Left hindlimb (tissue), 1 donor: Measurements from ENCODE around the gene METTL26.

Experiments
- DNase-seq: peaks from one replicate; pipeline ENCODE4 v3.0.0-alpha.2; 2018

METTL26 gene

GRCh38 chr16:636206-637080, at the start of gene METTL26:
METTL26 (minus strand) TSS chr16:636305; CDS start chr16:636290, 15 bp downstream.
- DNase-seq: peak; percentile 95

GRCh38 chr16:684961-685696, 49.0 kb upstream of the METTL26 start:
- DNase-seq: no peak

DNA sequence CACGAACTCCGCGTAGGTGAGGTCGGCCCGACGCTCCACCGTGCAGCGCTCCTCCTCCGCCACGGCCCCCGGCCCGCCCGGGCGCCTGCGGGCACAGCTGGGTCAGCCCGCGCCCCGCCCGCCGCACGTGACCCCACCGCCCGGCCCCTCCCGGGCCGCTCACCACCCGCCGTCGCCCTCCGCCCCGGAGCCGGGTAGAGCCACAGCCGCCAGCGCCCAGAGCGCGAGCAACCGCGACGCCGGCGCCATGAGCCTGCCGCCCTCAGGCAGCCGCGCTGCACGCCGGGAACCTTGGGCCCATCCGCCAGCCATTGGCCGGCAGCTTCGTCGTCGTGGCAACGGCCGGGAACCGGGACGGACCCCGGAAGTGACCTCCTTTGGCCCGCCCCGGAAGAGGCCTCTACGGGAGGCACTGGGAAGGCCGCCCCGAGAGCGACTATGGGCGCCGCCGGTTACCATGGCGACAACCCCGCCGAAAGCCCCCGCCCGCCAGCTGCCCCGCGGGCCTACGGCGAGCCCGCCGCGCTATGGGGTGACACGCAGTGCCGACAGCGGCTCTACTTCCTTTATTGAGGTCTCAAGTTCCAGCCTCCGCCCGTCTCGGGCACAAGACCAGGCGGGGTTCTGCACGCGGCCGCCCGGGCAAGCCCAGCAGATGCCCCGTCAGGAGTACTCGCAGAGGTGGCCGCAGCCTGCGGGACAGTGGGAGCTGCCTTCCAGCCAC, 48.1 kb upstream of the METTL26 start, which contains the start of gene JMJD8:
Gene JMJD8, minus strand, starts transcription at position 264 of the 724 bp plus-strand sequence. Its CDS starts 15 bp downstream, at position 249.
- DNase-seq: peak; percentile 97

DNA sequence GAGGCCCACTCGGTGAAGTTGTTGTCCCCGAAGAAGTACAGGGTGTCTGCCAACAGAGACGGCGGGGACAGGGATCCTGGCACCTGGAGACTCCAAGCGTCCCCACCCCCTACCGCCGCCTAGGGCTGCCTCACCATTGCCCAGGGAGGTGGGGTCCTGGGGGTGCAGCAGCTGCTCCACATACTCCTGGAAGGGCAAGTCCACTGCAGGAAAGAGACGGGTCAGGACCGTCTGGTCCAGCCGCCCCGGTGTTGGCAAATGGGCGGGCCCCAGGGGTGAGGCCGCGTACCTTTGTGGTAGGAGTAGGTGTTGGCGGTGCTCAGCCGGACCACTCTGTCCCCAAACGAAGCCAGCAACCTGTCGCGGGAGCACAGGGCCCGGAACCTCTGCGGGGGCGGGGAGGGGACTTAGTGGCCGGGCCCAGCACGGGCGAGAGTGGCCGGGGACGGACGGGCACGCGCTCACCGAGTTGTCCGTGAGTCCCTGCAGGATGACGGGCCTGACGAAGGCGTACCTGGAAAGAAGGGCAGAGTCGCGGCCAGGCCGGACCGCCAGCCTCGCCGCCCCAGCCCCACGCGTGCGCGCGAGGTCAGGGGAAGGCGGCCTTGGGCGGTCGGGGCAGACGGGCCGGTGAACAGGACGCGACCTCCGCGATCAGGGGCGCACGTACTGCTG, 47.4 kb upstream of the METTL26 start:
- no peak for DNase-seq

DNA sequence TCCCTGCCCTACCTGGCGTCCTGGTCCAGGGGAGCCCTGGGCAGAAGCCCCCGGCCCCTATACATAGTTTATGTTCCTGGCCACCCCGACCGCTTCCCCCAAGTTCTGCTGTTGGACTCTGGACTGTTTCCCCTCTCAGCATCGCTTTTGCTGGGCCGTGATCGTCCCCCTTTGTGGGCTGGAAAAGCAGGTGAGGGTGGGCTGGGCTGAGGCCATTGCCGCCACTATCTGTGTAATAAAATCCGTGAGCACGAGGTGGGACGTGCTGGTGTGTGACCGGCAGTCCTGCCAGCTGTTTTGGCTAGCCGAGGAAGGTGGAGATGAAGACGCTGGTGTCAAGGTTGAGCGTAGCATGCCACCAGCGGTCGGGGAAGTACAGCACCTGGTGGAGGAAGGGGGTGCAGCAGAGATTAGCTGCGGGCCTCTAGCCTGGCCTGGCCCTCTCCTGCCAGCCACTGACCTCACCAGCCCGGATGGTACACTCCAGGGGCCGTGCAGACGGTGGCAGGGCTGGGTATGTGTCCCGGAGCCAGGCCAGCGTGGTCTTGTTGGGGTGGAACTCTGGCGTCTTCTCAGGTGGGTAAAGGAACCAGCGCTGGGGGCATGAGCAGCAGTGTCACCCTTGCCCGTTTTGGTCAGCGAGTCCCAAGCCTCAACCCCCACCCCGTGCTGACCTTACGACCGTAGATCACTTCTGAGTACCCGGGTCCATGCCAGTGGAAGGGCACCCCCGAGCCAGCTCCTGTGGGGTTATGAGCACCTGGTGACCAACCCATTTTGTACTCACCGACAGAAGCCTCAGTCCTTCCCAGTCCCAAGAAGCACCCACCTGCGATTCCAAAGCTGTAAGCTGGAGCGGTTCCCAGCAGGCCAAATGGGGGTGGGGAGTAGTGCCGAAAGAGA, 46.6 kb upstream of the METTL26 start:
- no peak for DNase-seq

GRCh38 chr16:681746-682427, 45.8 kb upstream of the METTL26 start:
- no peak for DNase-seq

DNA sequence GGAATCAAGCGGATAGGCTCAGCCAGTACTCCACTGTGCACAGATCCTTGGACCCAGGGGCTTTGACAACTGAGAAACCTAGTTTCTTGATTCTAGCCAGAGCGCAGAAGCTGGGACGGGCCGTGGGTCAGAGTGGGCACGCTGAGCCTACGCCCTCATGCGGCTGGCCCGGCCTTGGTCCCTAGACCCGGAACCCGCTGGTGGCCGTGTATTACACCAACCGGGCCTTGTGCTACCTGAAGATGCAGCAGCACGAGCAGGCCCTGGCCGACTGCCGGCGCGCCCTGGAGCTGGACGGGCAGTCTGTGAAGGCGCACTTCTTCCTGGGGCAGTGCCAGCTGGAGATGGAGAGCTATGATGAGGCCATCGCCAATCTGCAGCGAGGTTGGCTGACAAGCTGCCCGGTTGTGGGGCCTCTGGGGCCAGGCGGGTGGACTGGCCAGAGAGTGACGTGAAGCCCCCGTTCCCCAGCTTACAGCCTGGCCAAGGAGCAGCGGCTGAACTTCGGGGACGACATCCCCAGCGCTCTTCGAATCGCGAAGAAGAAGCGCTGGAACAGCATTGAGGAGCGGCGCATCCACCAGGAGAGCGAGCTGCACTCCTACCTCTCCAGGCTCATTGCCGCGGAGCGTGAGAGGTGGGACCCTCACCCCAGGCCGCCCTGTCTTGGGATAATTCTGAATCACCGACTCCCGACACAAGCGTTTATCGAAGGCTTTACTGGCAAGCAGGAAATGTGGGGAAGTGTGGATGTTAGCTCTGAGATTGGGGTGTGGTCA, 45.1 kb upstream of the METTL26 start:
- no peak for DNase-seq

GRCh38 chr16:680625-680945, 44.5 kb upstream of the METTL26 start:
- DNase-seq: no peak

DNA sequence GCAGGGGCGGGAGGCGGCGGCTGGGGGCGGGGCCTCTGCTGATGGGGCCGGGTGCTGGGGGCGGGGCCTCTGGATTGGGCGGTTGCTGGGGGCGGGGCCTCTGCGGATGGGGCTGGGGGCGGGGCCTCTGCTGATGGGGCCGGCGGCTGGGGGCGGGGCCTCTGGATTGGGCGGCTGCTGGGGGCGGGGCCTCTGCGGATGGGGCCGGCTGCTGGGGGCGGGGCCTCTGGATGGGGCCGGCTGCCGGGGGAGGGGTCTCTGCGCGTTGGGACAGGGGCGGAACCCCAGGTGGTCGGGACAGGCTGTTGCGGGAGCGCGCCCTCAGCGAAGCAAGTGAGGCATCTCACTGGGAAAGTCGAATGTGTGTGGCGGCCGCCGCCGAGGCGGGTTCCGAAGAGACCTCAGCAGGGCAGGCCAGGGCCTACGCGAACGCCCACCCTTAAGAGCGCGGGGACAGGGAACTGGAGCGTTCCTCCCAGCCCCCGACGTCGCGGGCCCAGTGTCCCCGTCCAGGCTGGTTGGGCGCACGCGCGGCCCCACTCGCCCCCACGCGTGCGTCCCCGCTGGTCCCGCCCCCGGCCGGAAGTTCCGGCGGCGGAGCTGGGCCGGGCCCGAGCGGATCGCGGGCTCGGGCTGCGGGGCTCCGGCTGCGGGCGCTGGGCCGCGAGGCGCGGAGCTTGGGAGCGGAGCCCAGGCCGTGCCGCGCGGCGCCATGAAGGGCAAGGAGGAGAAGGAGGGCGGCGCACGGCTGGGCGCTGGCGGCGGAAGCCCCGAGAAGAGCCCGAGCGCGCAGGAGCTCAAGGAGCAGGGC, 43.9 kb upstream of the METTL26 start, which contains the start of gene STUB1:
Gene STUB1, plus strand, starts transcription at position 597 of the 811 bp plus-strand sequence. Its CDS starts 116 bp downstream, at position 713.
- peak; percentile 95 for DNase-seq

- DNase-seq: peak; percentile 83
These were observed 43.0 kb upstream of the METTL26 start for GRCh38 chr16:678858-679813.

GRCh38 chr16:678209-678857, 42.2 kb upstream of the METTL26 start:
- no peak for DNase-seq

- DNase-seq: no peak
These were observed 41.4 kb upstream of the METTL26 start for GRCh38 chr16:677316-678190.

- DNase-seq: no peak
These were observed 40.8 kb upstream of the METTL26 start for GRCh38 chr16:676913-677312.

DNA sequence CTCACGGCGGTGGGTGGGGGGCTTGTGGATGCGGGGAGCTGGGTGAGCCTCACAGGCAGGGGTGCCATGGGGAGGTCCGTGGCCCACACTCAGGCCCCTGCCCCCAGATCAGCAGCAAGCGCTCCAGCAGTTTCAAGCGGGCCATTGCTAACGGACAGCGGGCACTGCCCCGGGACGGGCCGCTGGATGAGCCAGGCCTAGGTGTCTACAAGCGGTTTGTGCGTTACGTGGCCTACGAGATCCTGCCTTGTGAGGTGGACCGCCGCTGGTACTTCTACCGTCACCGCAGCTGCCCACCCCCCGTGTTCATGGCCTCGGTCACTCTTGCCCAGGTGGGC, 40.4 kb upstream of the METTL26 start:
- no peak for DNase-seq

DNA sequence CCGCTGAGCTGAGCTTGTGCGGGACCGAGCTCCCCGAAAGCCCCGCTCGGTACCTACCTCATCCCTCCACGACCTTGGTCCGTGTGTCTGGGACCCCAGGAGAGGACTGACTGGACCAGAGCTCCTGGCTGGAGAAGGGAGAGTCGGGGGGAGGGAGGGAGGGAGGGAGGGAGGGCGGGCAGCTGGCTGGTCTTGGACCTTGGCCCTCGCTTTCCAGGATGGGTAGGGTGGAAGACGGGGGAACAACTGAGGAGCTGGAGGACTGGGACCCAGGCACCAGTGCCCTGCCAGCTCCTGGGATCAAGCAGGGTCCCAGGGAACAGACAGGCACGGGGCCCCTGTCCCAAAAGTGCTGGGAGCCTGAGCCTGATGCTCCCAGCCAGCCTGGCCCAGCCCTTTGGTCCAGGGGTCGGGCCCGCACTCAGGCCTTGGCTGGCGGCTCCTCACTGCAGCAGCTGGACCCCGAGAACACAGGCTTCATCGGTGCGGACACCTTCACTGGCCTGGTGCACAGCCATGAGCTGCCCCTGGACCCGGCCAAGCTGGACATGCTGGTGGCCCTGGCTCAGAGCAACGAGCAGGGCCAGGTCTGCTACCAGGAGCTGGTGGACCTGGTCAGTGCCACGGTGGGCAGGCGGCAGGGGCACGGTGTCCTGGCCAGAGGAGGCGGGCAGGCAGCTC, 39.9 kb upstream of the METTL26 start:
- DNase-seq: no peak
